Neural progenitor cell (in vitro differentiated cells): ENCODE measurements around the gene DEGS2. TPM values are rescaled to one million over a fixed set of nuclear protein-coding genes. Genes with fewer than 3 reads are reported as not detected.

Experiments
- DNase-seq: peaks from one replicate; pipeline ENCODE4 v3.0.0-alpha.2; 2016; ENCODE audit warnings: low spot score
- H2AFZ ChIP-seq: fragments of 200-600 bp; sonication (generic); replicated peaks from 2 replicates; pipeline ENCODE4 v1.6.1; 2016; ENCODE audit warnings: antibody characterized with exemption
- H3F3A ChIP-seq: fragments of 200-600 bp; sonication (generic); 2 replicates; pipeline ENCODE4 v1.6.1; 2016; ENCODE audit warnings: antibody characterized with exemption, low read depth
- H3K27ac ChIP-seq: fragments of 200-600 bp; sonication (generic); 2 replicates; pipeline ENCODE4 v1.5.1; 2016; ENCODE audit warnings: mild to moderate bottlenecking
- H3K27me3 ChIP-seq: fragments of 200-600 bp; sonication (generic); 2 replicates; pipeline ENCODE4 v1.6.1; 2016; ENCODE audit warnings: mild to moderate bottlenecking, moderate library complexity
- H3K36me3 ChIP-seq: fragments of 200-600 bp; sonication (generic); 2 replicates; pipeline ENCODE4 v1.5.1; 2016
- H3K4me1 ChIP-seq: fragments of 200-600 bp; sonication (generic); 2 replicates; pipeline ENCODE4 v1.6.1; 2016; ENCODE audit warnings: mixed run types
- H3K4me2 ChIP-seq: fragments of 200-600 bp; sonication (generic); 2 replicates; pipeline ENCODE4 v1.6.1; 2016
- H3K4me3 ChIP-seq: fragments of 200-600 bp; sonication (generic); 2 replicates; pipeline ENCODE4 v1.5.1; 2016
- H3K79me2 ChIP-seq: fragments of 200-600 bp; sonication (generic); 2 replicates; pipeline ENCODE4 v1.6.1; 2016; ENCODE audit warnings: low read depth
- H3K9ac ChIP-seq: fragments of 200-600 bp; sonication (generic); 2 replicates; pipeline ENCODE4 v1.6.1; 2016
- H3K9me3 ChIP-seq: fragments of 200-600 bp; sonication (generic); 2 replicates; pipeline ENCODE4 v1.5.1; 2016; ENCODE audit warnings: low read depth
- H4K20me1 ChIP-seq: fragments of 200-600 bp; sonication (generic); 2 replicates; pipeline ENCODE4 v1.6.1; 2016; ENCODE audit warnings: low read depth
- H3K27ac Mint-ChIP-seq: 3 replicates; pipeline ENCODE4 v1.8.0; 2021; ENCODE audit warnings: mixed read lengths
- H3K27me3 Mint-ChIP-seq: 2 replicates; pipeline ENCODE4 v1.8.0; 2022; ENCODE audit warnings: low read depth, mild to moderate bottlenecking, inconsistent platforms, moderate library complexity, mixed read lengths; ENCODE audit not compliant: insufficient read depth
- H3K36me3 Mint-ChIP-seq: 3 replicates; pipeline ENCODE4 v1.8.0; 2021; ENCODE audit warnings: mixed read lengths
- H3K4me1 Mint-ChIP-seq: 3 replicates; pipeline ENCODE4 v1.8.0; 2021; ENCODE audit warnings: mixed read lengths
- H3K4me3 Mint-ChIP-seq: 3 replicates; pipeline ENCODE4 v1.8.0; 2021; ENCODE audit warnings: mild to moderate bottlenecking, moderate library complexity, mixed read lengths
- H3K9me3 Mint-ChIP-seq: 3 replicates; pipeline ENCODE4 v1.8.0; 2020; ENCODE audit warnings: mixed read lengths
- CTCF ChIP-seq: fragments of 200-600 bp; sonication (generic); IDR thresholded peaks from 2 replicates; pipeline ENCODE4 v1.5.1; 2017; ENCODE audit warnings: antibody characterized with exemption, mild to moderate bottlenecking
- EZH2 ChIP-seq: fragments of 200-600 bp; sonication (generic); IDR thresholded peaks from 2 replicates; pipeline ENCODE4 v1.6.1; 2017; ENCODE audit warnings: antibody characterized with exemption, mild to moderate bottlenecking, moderate library complexity
- EZH2phosphoT487 ChIP-seq: fragments of 200-600 bp; sonication (generic); IDR thresholded peaks from 2 replicates; pipeline ENCODE4 v1.6.1; 2017; ENCODE audit warnings: antibody characterized with exemption
- microRNA counts: library from miRNA; unstranded; fragments of <30 nt; microRNA quantifications from one replicate; lab custom pipeline; 2016
- microRNA-seq: library from miRNA; unstranded; fragments of <30 nt; microRNA quantifications from one replicate; pipeline ENCODE4, GENCODE V29; 2016
- small RNA-seq: library from RNA; depleted of rRNA; stranded (forward); fragments of <200 nt; gene quantifications from one replicate; pipeline ENCODE3, GENCODE V24; 2015
- total RNA-seq: library from RNA; depleted of rRNA; stranded (reverse); fragments of >200 nt; gene quantifications from 2 replicates; pipeline ENCODE4 v1.2.3, GENCODE V29; 2015; ENCODE audit warnings: low replicate concordance

The DEGS2 gene
- total RNA-seq, 1 donor from 2014 or later, result not detected

- H3K27me3 ChIP-seq, result no peaks in the 10 kb centered on the region
- TF ChIP-seq CTCF (no peak), EZH2phosphoT487 (no peak), EZH2 (no peak)
These were observed 61.3 kb downstream of the DEGS2 start for GRCh38 chr14:100098171-100098570.

GRCh38 chr14:100096656-100097055 is 62.8 kb downstream of the DEGS2 start:
- H3K27me3 ChIP-seq, result no peaks in the 10 kb centered on the region
- no peaks in the 10 kb centered on the region for H3K36me3 ChIP-seq
- Mint-ChIP-seq H3K27ac (no peak overlapping the region), H3K9me3 (no peaks in the 10 kb centered on the region), H3K4me1 (no peaks in the 10 kb centered on the region), H3K27me3 (no peaks in the 10 kb centered on the region), H3K36me3 (peaks cover 22% of the 10 kb centered on the region), H3K4me3 (no peak overlapping the region)
- no peak overlapping the region for H3K4me2 ChIP-seq
- no peaks in the 10 kb centered on the region for H3K9me3 ChIP-seq
- H3K27ac ChIP-seq, result no peak overlapping the region
- H3K79me2 ChIP-seq, result no peaks in the 10 kb centered on the region
- H3K4me1 ChIP-seq, result no peaks in the 10 kb centered on the region
- H3K4me3 ChIP-seq, result no peak overlapping the region
- peaks cover 11% of the 10 kb centered on the region for H4K20me1 ChIP-seq
- DNase-seq, result no peak
- TF ChIP-seq CTCF, result no peak
- TF ChIP-seq EZH2phosphoT487, result no peak
- TF ChIP-seq EZH2, result no peak
- no peak overlapping the region for H2AFZ ChIP-seq
- H3K9ac ChIP-seq, result no peak overlapping the region
- H3F3A ChIP-seq, result peaks cover 4% of the 10 kb centered on the region

More at GRCh38 chr14:100098171-100098570, 61.3 kb downstream of the DEGS2 start:
- no peaks in the 10 kb centered on the region for H3K27me3 Mint-ChIP-seq
- no peaks in the 10 kb centered on the region for H3K79me2 ChIP-seq
- H3K27ac Mint-ChIP-seq, result no peak overlapping the region
- no peak overlapping the region for H3K4me2 ChIP-seq
- H3K9me3 Mint-ChIP-seq, result no peaks in the 10 kb centered on the region
- no peak overlapping the region for H2AFZ ChIP-seq
- DNase-seq, result no peak
- no peaks in the 10 kb centered on the region for H3K4me1 ChIP-seq
- H4K20me1 ChIP-seq, result peaks cover 15% of the 10 kb centered on the region
- no peak overlapping the region for H3K9ac ChIP-seq
- H3K36me3 ChIP-seq, result no peaks in the 10 kb centered on the region
- H3F3A ChIP-seq, result peaks cover 4% of the 10 kb centered on the region
- no peaks in the 10 kb centered on the region for H3K9me3 ChIP-seq
- no peak overlapping the region for H3K4me3 ChIP-seq
- H3K4me3 Mint-ChIP-seq, result no peak overlapping the region
- H3K36me3 Mint-ChIP-seq, result peaks cover 24% of the 10 kb centered on the region
- no peaks in the 10 kb centered on the region for H3K4me1 Mint-ChIP-seq
- H3K27ac ChIP-seq, result no peak overlapping the region

MicroRNAs encoded within 50 kb of the gene (microRNA counts, 767-probe panel; counts per million panel counts)
- microRNA hsa-miR-151b (lab: Ali Mortazavi, UCI), result 460 counts per million, percentile 90 among the panel's probes with 10 or more counts
- 8,325 counts per million, percentile 95 among the panel's probes with 10 or more counts for microRNA hsa-miR-342-3p (lab: Ali Mortazavi, UCI)
- 460 counts per million, percentile 90 among the panel's probes with 10 or more counts for microRNA hsa-miR-342-5p (lab: Ali Mortazavi, UCI)

Small RNAs within 50 kb of the gene (microRNA-seq; reads per million reads assigned to microRNA genes)
- 1.1 reads per million for gene MIR151B
- gene MIR342, result 375 reads per million, percentile 87 among the genes with 10 or more reads in this experiment

Small RNAs within 50 kb of the gene (small RNA-seq; reads per million reads assigned to genes)
- gene MIR151B (0.09 reads per million), gene MIR342 (14.7 reads per million, percentile 96 among the genes with 10 or more reads in this experiment)

Other genes starting within 250 kb of the DEGS2 start
- 49.2 and 71.2 TPM in 2 replicates for gene EVL, start 94.2 kb downstream of the DEGS2 start, total RNA-seq
- gene YY1, start 79.5 kb upstream of the DEGS2 start, total RNA-seq, result 54.8 and 58.9 TPM in 2 replicates
- gene SLC25A29, start 146.8 kb upstream of the DEGS2 start, total RNA-seq, result 103 and 330 TPM in 2 replicates
- not detected in 2 replicates for gene SLC25A47, start 163.7 kb upstream of the DEGS2 start, total RNA-seq
- gene WDR25, start 216.8 kb upstream of the DEGS2 start, total RNA-seq, result 4.9 and 13.6 TPM in 2 replicates